Adrenal gland (tissue), 12 donors: ENCODE data around the gene NRXN3. TPM values are rescaled to one million over a fixed set of nuclear protein-coding genes. Genes with fewer than 3 reads are reported as not detected.

ENCODE experiments used
- DNase-seq, 7 donors: peaks; one replicate each; pipeline ENCODE4 v3.0.0-alpha.2; 2019 to 2020
- H3K27ac ChIP-seq, 5 donors: fragments of 200-600 bp; sonication (generic) in 4 of 5; 1 replicate in 3 of 5; 2 replicates in 2 of 5; pipeline versions ENCODE4 v1.5.1 to v1.8.0; 2016 to 2020; ENCODE audit warnings: mild to moderate bottlenecking in 1 of 5
- H3K27me3 ChIP-seq: fragments of 200-600 bp; 2 replicates; pipeline ENCODE4 v1.8.0; 2021
- H3K36me3 ChIP-seq, 2 donors: fragments of 200-600 bp; replicated peaks in 1 of 2; 1 replicate in 1 of 2; 2 replicates in 1 of 2; pipeline versions ENCODE4 v1.5.1 to v1.8.0; 2018 to 2022
- H3K4me1 ChIP-seq, 2 donors: fragments of 200-600 bp; replicated peaks in 1 of 2; 1 replicate in 1 of 2; 2 replicates in 1 of 2; pipeline versions ENCODE4 v1.5.1 to v1.8.0; 2018 to 2021
- H3K4me3 ChIP-seq, 4 donors: fragments of 200-600 bp; sonication (generic) in 3 of 4; one replicate each; pipeline ENCODE4 v1.5.1; 2016 to 2018
- H3K9me3 ChIP-seq, 3 donors: fragments of 200-600 bp; sonication (generic) in 1 of 3; replicated peaks in 1 of 3; 1 replicate in 2 of 3; 2 replicates in 1 of 3; pipeline versions ENCODE4 v1.5.1 to v1.8.0; 2016 to 2021
- POLR2A ChIP-seq, 2 donors: fragments of 450-650 bp; IDR thresholded peaks; one replicate each; pipeline ENCODE4 v1.6.1; 2017; ENCODE audit warnings: antibody characterized with exemption in 2 of 2, mild to moderate bottlenecking in 2 of 2, moderate library complexity in 1 of 2
- WGBS, 4 donors: extraction: QIAGEN DNeasy Blood & Tissue Kit in 2 of 4; methylation state at CpG; one replicate each; pipeline versions ENCODE4 v1.1.5 to v1.1.7; 2013 to 2017; 5-methylcytosine and 5-hydroxymethylcytosine counted together
- intact Hi-C, 2 donors: fragments of 100-400 bp; cut with DNase I; formaldehyde crosslinking; loops; one replicate each; pipeline versions ENCODE4 v1.14.1 to v1.15.0; 2022 to 2023
- polyA plus RNA-seq, 3 donors: library from polyadenylated mRNA; stranded (reverse); fragments of 200-250 nt in 2 of 3; fragments of 350-450 nt in 1 of 3; fragmentation: Illumina TruSeq in 1 of 3; extraction: RNeasy Lipid Tissue Mini Kit (QIAGEN cat#74804) in 1 of 3; gene quantifications; one replicate each; pipeline ENCODE4 v1.2.3, GENCODE V29; 2013 to 2014
- total RNA-seq, 9 donors: library from RNA; depleted of rRNA in 4 of 9; stranded (reverse); fragments of >200 nt in 4 of 9; fragments of 120-200 nt in 1 of 9; fragmentation: NEBNext Ultra II Directional in 1 of 9; extraction: Animal tissue kit (Norgen Biotek cat#: 25700) in 1 of 9; gene quantifications; one replicate each; pipeline versions ENCODE4 v1.1.0 to v1.2.4, GENCODE V29; 2013 to 2023
- TF ChIP-seq, protein P1 (sequence below), 6 experiments: fragments of 450-650 bp in 4 of 6; fragments of 200-600 bp in 2 of 6; sonication (generic) in 1 of 6; IDR thresholded peaks; 1 replicate in 5 of 6; 2 replicates in 1 of 6; pipeline versions ENCODE4 v1.5.1 to v1.8.0; 2016 to 2021; ENCODE audit warnings: antibody characterized with exemption in 6 of 6, mild to moderate bottlenecking in 2 of 6, moderate library complexity in 1 of 6
- donor health status: healthy with polysubstance abuse.
- donor health status: Bipolar disorder and iron deficiency.
- donor health status: DM: yes; HTN: yes; CAD: no.
- donor health status: DM: no; HTN: no; CAD: no.
- donor health status: DM: no; HTN: no; CAD: no.
- donor health status: DM: yes; HTN: yes; CAD: no.

Gene NRXN3
- total and polyA plus RNA-seq, 12 donors = 0.09 to 8.5 (median 1.6) TPM

DNA sequence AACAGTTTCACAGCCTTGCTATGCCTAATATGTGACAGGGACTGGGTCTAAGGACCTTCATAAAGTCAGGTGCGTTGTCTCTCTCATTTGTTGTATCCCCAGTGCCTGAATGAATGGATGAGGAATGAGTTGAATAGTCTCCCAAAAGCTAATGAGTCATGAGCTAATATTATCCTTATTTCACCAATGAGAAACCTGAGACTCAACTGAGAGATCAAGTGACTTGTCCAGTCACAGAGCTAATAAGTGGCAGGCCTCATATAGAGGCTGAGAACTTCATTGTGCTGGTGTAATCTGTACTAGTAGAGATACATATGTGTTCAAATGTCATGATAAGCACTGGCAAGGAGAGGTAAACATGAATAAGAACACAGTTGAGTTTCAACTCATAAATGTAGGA is 612.4 kb downstream of the NRXN3 start:
- WGBS, 4 donors = 89 to 93% (median 89%) methylated on average over 1 of the region's 1 CpG
- DNase-seq = no peak
- no peaks in the 10 kb centered on the region for H3K4me1 ChIP-seq
- no peaks in the 10 kb centered on the region for H3K9me3 ChIP-seq
- no peak overlapping the region for H3K4me3 ChIP-seq
- H3K36me3 ChIP-seq = no peaks in the 10 kb centered on the region
- TF ChIP-seq, protein P1, sequence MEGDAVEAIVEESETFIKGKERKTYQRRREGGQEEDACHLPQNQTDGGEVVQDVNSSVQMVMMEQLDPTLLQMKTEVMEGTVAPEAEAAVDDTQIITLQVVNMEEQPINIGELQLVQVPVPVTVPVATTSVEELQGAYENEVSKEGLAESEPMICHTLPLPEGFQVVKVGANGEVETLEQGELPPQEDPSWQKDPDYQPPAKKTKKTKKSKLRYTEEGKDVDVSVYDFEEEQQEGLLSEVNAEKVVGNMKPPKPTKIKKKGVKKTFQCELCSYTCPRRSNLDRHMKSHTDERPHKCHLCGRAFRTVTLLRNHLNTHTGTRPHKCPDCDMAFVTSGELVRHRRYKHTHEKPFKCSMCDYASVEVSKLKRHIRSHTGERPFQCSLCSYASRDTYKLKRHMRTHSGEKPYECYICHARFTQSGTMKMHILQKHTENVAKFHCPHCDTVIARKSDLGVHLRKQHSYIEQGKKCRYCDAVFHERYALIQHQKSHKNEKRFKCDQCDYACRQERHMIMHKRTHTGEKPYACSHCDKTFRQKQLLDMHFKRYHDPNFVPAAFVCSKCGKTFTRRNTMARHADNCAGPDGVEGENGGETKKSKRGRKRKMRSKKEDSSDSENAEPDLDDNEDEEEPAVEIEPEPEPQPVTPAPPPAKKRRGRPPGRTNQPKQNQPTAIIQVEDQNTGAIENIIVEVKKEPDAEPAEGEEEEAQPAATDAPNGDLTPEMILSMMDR (IDR thresholded peaks at IDR 0.05) = no peak
- no peak for TF ChIP-seq POLR2A (IDR thresholded peaks at IDR 0.05)
- no peak overlapping the region for H3K27ac ChIP-seq
- intact Hi-C loops = no loop called here
- no peaks in the 10 kb centered on the region for H3K27me3 ChIP-seq

DNA sequence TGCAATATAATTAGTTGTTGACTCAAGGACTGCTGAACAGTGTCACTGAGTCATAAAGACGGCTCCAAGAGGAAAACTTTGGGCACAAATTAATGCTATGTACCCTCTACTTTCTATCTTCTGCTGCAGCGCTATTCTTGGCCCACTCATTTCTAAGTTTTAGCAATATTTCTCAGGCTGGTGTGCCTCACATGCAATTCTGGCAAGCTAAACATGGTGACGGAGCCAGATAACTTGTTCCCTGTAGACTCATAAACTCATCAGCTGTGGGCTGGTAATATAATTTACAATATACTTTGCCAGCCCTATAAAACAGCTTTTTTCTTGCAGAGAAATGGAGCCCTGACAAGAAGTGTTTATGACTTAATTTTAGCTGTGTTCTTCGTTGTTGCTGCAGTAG is 615.1 kb downstream of the NRXN3 start:
- intact Hi-C loops = no loop called here
- Histone ChIP-seq H3K27me3 (no peaks in the 10 kb centered on the region), H3K9me3 (no peaks in the 10 kb centered on the region), H3K27ac (no peak overlapping the region), H3K4me1 (no peaks in the 10 kb centered on the region), H3K36me3 (no peaks in the 10 kb centered on the region), H3K4me3 (no peak overlapping the region)
- no peak for DNase-seq
- TF ChIP-seq POLR2A (IDR thresholded peaks at IDR 0.05) = no peak
- TF ChIP-seq, protein P1 (IDR thresholded peaks at IDR 0.05) = no peak
- WGBS, 4 donors = 63 to 68% (median 64%) methylated on average over 4 of the region's 4 CpGs

DNA sequence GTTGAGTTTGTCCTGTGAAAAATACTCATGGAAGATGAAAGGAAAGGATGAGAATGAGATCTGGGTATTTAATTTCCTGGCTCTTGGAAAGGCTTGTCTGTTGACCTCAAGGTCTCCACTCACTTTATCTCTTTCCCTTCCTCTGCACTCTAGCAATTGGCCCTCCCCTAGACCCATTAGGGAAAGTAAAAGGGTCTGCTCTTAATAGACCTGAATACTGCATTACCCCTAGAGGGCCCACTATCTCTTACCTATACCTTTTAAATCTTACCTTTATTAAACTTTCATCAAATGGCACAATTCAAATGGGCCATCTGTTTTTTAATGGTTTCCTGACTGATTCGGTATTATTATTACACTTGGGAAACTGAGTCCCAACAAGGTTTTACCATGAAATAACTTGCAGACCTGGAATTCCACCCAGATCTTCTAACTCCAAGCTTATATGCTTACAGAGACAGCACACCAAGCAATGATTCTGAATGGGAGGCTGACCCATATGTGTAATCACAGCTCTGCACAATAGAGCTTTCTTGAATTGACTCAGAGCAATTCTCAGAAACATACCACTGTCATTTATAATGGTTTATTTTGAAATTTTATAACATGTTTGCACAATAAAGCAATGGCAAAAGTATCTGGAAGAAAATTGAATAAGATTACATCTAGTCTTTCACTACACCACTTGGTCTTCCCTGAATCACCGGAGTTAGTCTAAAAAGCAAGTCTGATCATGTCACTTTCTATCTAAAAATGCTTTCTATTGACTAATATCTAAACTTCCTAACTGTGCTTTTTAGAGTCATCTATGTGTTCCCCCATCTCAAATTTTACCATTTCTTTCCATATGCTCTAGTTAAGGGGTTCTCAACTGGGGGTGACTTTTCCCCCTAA is 618.5 kb downstream of the NRXN3 start:
- H3K27me3 ChIP-seq = no peaks in the 10 kb centered on the region
- intact Hi-C loops = no loop called here
- H3K9me3 ChIP-seq = no peaks in the 10 kb centered on the region
- H3K27ac ChIP-seq = no peak overlapping the region
- no peak overlapping the region for H3K4me3 ChIP-seq
- H3K4me1 ChIP-seq = no peaks in the 10 kb centered on the region
- no peaks in the 10 kb centered on the region for H3K36me3 ChIP-seq
- DNase-seq = no peak
- 84 to 90% (median 87%) methylated on average over 2 of the region's 2 CpGs for WGBS, 4 donors
- no peak for TF ChIP-seq POLR2A (IDR thresholded peaks at IDR 0.05)
- TF ChIP-seq, protein P1 (IDR thresholded peaks at IDR 0.05) = no peak

DNA sequence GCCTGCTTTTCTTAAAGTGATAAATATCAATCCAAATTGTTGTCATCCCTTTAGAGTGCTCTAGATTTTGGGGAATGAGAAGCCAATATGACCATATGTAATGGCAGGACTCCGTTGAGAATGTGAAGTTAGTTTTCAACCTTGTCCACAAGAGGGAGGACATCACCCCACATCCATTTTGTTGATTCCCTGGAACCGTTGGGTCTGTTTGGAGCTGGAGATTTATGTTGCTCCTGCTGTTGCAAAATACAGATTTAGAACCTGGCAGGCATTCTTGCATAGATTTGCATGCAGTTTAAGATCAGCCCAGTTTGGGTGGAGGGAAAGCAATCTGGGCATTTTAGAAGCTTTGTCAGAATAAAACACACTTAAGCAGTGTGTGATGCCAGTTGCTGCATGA is 620.1 kb downstream of the NRXN3 start:
- no peak for DNase-seq
- TF ChIP-seq, protein P1 (IDR thresholded peaks at IDR 0.05) = no peak
- TF ChIP-seq POLR2A (IDR thresholded peaks at IDR 0.05) = no peak
- Histone ChIP-seq H3K9me3 (no peaks in the 10 kb centered on the region), H3K27ac (no peak overlapping the region), H3K4me1 (no peaks in the 10 kb centered on the region), H3K36me3 (no peaks in the 10 kb centered on the region), H3K27me3 (no peaks in the 10 kb centered on the region), H3K4me3 (no peak overlapping the region)
- intact Hi-C loops = no loop called here
- WGBS, 4 donors = 3 to 22% (median 10%) methylated on average over 2 of the region's 2 CpGs
